Right ventricle myocardium superior (tissue), 1 donor: Measurements from ENCODE around the gene EFCAB14. TPM values are rescaled to one million over a fixed set of nuclear protein-coding genes. Genes with fewer than 3 reads are reported as not detected.
"Not testable (repeated sequence)": the region's sequence is repeated elsewhere in the genome, so short reads cannot be mapped to it uniquely, and the experiment has no call there.

Experiments used
- ATAC-seq: fragments of 200-7000 bp; cut with Tn5 transposase; one replicate; pipeline ENCODE4 v1.9.1; 2020; ENCODE audit warnings: mild to moderate bottlenecking; ENCODE audit not compliant: poor library complexity
- DNase-seq: peaks from one replicate; pipeline ENCODE4 v3.0.0-alpha.2; 2020
- intact Hi-C: fragments of 100-400 bp; cut with DNase I; formaldehyde crosslinking; loops from one replicate; pipeline ENCODE4 v1.11.2; 2022
- total RNA-seq: library from RNA; stranded (reverse); fragmentation: NEBNext Ultra II Directional; extraction: Animal tissue kit (Norgen Biotek cat#: 25700); gene quantifications from one replicate; pipeline ENCODE4 v1.2.1, GENCODE V29; 2021
- donor health status: DM: no; HTN: yes; CAD: no; lungs with severe emphysema.

The EFCAB14 gene
- total RNA-seq, 1 donor from 2014 or later: 52.4 TPM

DNA sequence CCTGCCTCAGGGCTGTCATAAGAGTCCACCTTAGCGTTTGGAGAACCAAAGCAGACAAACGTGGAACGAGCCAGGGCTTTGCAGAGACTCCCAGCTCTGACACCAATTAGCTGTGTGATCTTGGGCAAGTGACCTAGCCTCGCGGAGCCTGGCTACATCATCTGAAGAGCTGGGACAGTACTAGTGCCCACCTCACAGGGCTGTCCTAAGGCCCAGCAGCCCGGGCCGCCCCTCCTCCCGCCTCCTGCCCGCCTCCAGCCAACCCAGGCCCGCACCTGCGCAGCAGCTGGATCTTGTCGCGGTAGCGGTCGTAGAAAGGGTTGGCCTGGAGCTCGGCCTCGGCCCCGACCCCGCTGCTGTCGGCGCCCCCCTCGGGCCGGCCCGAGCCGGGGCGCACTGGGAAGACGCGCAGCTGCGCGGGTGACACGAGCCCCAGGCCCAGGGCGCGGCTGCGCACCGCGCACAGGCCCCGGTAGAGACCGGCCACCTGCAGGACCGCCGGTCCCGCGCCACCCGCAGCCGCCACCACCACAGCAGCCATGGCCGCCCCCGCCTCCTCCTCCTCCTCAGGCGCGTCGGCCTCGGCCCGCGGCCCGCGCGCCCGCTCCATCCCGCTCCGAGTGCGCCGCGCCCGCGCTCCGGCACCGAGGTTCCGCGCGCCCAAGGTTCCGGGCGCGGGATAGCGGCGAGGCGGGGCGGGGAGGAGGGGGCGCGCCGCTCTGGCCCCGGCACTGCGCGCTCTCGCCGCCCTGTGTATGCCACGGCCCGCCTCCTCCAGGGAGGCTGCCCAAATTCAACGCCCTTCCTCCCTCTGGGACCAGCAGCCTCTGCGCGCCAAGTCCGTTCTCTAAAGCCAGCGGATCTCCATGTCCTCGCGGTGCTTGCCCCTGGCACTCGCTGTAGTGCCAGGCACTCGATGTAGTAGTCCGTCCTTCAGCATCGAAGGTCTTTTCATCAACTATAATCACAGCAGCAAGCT lies 50.8 kb downstream of the EFCAB14 start, which contains the start of gene ATPAF1:
Gene ATPAF1, minus strand, starts transcription at position 583 of the 979 bp plus-strand sequence. Its CDS starts 42 bp downstream, at position 541.
- intact Hi-C loops: no loop called here
- ATAC-seq (peak; percentile 95), DNase-seq (peak; percentile 89)

DNA sequence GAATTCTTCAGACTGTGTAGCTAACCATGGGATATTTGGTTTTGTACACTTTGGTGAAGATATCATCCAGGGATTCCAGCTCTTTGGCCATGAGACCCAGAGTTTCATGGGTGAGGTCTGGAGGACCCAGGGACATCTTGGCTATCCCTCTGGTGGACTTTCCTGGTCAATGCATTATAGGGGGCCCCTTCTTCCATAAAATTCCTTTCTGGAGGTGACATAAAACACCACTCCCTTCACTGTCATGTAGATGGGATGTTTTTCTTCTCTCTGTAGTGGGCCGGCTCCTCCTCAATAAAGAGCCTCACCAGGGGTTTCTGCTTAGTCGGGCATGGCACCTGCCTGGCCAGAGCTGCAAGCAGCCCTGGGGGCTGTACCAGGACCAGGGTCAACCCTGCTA lies 52.9 kb downstream of the EFCAB14 start:
- DNase-seq: no peak
- intact Hi-C loops: no loop called here
- ATAC-seq: no peak

DNA sequence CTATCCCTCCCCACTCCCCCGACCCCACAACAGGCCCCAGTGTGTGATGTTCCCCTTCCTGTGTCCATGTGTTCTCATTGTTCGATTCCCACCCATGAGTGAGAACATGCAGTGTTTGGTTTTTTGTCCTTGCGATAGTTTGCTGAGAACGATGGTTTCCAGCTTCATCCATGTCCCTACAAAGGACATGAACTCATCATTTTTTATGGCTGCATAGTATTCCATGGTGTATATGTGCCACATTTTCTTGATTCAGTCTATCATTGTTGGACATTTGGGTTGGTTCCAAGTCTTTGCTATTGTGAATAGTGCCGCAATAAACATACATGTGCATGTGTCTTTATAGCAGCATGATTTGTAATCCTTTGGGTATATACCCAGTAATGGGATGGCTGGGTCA lies 56.0 kb downstream of the EFCAB14 start:
- ATAC-seq, intact Hi-C loops, DNase-seq: not testable (repeated sequence)

DNA sequence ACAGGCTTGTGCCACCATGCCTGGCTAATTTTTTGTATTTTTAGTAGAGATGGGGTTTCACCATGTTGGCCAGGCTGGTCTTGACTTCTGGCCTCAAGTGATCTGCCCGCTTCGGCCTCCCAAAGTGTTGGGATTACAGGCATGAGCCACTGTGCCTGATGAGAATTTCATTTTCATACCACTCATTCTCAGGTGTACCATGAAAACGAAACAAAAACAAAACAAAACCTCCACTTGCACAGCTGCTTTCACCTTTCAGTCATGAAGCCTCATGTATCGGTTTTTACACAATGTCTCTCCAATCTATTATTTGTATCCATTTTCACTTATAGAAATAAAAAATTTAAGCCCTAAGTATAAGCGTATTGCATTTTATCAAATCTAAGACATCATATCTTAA lies 58.8 kb downstream of the EFCAB14 start:
- DNase-seq, ATAC-seq, intact Hi-C loops: not testable (repeated sequence)

DNA sequence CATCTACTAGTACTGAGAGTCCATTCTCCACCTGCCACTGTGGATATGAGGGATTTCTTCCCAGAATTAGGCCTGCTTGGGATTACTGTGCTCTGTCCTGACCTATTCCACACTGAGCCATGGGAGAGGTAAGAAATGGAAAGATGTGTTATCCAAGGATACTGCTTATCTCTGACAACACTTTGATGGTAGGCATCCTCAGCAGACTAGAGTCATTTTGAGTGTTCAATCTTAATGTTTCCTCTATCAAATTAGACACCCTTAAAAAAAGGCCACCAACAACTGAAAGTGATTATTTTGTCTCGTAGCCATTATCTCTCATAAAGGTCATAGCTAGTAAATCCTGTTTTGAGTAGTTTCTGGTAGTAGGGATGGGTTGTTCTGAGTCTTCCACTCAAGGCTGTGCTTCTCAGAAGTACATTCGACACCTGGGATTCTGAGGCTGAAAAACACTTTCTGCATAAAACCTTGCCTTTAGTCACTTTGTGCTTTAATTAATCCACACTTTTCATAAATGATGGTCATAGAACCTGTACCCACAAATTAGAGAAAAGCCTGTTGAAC lies 59.5 kb downstream of the EFCAB14 start:
- DNase-seq (no peak), ATAC-seq (no peak)
- intact Hi-C loops: no loop called here

DNA sequence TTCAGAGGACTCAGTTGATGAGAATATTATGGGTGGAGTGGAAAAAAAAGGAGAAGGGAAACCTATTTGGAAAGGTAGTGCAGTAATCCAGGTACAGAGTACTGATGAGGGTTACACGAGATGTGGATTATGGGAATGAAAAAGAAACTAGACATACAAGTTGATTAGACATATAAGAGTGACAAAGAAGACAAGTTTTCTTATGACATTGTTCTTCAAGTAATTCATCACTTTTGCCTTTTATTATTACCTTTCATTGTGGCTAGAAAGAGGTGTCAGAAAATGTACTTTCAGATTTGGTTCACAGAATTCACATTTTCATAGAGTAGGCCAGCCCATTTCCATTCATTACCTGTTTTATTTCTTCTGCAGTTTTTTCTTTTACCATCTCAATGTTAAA lies 61.1 kb downstream of the EFCAB14 start:
- DNase-seq (no peak), ATAC-seq (no peak)
- intact Hi-C loops: no loop called here

DNA sequence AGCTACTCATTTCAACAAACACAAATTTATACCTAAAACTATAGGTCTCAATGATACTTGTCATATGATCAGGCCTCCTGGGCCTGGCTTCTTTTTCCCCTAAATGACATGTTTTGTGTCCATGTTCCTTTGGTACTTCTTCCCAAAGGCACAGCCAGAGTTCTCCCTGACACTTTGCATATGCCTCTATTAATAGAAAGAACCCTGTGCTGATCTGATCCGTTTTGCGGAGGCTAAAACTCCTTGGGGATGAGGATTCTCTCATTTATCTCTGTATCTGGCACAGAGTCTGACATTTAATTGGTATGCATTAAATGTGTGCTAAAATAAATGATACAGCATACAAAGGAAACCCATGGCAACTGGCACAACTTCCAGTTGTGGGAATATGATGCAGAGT lies 62.3 kb downstream of the EFCAB14 start:
- intact Hi-C loops: no loop called here
- ATAC-seq: peak; percentile 36
- no peak for DNase-seq

DNA sequence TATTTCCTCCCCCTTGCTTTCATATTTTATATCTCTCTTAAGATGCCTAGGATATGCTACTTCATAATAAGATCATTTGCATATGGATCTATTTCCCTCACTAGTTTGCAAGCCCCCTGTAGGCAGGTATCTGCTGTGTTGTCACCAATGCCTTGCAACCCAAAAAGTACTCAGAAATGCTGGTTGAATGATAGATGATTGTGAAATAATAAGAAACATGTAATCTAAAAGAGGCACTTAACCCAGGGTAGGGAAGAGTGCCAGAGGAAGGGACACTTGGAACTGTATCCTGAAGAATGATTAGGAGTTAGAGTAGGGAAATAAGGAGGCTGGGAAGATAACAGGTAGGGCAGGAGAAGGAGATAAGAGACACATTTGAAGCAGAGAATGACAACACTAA lies 63.1 kb downstream of the EFCAB14 start:
- no peak for ATAC-seq
- intact Hi-C loops: no loop called here
- DNase-seq: no peak

DNA sequence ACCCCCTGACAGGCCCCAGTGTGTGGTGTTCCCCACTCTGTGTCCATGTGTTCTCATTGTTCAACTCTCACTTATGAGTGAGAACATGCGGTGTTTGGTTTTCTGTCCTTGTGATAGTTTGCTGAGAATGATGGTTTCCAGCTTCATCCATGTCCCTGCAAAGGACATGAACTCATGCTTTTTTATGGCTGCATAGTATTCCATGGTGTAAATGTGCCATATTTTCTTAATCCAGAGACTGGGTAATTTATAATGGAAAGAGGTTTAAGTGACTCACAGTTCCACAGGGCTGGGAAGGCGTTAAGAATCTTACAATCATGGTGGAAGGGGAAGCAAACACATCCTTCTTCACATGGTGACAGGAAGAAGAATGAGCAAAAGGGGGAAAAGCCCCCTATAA lies 64.2 kb downstream of the EFCAB14 start:
- DNase-seq, ATAC-seq, intact Hi-C loops: not testable (repeated sequence)

DNA sequence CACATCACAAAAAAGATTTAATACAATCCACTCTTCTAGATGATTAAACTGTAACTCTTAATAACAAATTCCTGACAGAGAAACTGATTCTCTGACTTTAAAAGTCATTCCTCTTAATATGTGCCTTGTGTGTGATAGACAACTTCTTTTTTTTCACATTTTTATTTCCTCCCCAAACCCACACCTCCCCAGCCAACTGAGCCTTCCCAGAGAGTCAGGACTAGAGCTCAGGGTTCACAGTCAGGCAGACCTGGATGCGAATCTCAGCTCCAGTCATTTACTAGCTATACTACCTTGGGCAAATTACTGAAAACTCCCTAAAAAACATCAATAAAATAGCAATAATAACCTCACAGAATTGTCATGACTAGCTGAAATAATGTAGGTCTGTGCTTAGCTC lies 64.9 kb downstream of the EFCAB14 start:
- no peak for DNase-seq
- intact Hi-C loops: no loop called here
- no peak for ATAC-seq

DNA sequence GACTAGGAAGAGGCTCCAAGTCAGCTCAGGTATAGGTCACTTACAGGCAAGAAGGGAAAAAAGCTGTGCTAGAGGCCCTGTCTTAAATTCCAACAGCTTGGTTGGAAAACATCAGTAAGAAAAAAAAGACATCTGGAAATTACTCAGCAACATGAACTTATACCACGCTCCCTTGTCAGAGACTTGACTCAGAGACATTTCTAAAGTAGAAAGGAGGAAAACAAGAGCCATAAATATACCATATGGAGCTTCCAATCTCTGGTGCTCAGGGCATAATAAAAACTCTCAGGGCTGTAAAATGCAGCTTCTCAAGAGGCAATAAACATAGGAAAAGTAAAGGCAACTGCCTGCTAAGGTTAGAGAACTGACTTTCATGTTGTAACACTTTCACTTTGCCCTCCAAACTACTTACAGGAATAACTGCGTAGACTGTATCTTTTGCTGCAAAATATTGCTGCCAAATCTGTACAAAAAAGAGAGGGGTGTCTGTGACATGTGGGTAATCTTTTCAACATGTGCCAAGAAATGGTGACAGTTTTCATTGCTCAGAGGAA lies 65.4 kb downstream of the EFCAB14 start:
- intact Hi-C loops: no loop called here
- ATAC-seq (no peak), DNase-seq (no peak)

DNA sequence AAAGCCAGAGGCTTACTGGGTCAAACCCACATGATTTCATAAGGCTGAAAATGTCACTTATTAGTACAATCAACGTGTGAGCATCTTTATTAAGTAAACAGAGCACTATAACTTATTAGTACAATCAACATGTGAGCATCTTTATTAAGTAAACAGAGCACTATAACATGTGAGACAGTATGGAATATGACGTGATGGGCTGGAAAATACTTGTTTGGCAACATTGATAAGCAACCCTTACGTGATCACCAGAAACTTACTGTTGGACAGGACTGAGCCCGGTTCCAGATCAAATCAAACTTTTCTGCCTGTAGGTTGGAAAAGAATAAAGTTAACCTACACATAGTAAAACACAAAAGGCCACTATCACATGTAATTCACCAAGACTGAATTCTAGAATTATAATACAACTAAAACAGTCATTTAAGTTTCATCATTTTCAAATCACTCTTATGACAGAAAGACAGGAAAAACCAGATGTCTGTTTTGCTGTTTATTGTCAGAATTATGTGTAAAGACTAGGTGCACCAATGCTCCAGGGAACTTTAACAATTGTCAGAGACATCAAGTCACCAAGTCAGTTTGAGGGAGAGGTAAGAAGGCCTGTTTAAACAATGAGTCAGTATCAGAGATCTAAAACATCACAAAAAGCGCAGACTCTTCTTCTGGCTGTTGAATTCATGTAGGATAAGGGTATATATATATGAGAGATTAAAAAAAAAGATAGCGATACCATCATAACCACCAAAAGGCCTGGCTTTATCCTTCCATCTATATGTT lies 66.4 kb downstream of the EFCAB14 start:
- intact Hi-C loops: no loop called here
- DNase-seq (no peak), ATAC-seq (no peak)

DNA sequence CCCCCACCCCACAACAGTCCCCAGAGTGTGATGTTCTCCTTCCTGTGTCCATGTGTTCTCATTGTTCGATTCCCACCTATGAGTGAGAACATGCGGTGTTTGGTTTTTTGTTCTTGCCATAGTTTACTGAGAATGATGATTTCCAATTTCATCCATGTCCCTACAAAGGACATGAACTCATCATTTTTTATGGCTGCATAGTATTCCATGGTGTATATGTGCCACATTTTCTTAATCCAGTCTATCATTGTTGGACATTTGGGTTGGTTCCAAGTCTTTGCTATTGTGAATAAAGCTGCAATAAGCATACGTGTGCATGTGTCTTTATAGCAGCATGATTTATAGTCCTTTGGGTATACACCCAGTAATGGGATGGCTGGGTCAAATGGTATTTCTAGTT lies 67.8 kb downstream of the EFCAB14 start:
- intact Hi-C loops, ATAC-seq, DNase-seq: not testable (repeated sequence)

DNA sequence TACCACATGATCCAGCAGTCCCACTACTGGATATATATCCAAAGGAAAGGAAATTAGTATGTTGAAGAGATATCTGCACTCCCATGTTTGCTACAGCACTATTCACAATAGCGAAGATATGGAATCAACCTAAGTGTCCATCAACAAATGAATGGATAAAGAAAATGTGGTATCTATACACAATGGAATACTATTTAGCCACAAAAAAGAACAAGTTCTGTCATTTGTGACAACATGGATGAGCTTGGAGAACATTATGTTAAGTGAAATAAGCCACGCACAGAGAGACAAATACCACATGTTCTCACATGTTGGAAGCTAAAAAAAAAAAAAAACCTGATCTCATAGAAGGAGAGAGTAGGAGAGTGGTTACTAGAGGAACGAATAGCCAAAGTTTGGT lies 68.4 kb downstream of the EFCAB14 start:
- DNase-seq (no peak), ATAC-seq (no peak)
- intact Hi-C loops: no loop called here

DNA sequence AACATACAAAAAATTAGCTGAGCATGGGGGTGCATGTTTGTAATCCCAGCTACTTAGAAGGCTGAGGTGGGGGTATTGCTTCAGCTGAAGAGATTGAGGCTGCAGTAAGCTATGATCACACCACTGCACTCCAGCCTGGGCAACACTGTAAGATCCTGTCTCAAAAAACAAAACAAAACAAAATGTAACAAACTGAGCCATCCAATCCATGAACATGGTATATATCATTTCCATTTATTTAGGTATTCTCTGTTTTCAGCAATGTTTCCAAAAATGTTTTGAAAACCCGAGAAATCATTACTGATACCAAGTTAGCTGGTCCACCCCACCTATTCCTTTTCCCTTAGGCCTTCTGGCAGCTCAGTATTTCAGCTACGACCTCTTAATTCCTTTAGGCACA lies 69.2 kb downstream of the EFCAB14 start:
- DNase-seq: no peak
- intact Hi-C loops: no loop called here
- ATAC-seq: no peak

DNA sequence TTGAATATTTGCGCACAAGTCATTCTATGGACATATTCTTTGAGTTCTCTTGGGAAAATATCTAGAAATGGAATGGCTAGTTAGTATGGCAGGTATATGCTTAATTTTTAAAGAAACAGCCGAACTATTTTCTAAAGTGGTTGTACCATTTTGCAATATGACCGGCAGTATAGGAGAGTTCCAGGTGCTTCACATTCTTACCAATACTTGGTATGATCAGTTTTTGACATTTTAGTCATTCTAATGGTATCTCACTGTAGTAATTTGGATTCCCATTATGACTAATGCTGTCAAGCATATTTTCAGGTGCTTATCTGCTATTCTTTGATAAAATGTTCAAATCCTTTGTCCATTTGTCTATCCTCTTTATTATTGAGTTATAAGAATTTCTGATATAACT lies 71.3 kb downstream of the EFCAB14 start:
- ATAC-seq: no peak
- intact Hi-C loops: no loop called here
- DNase-seq: no peak

DNA sequence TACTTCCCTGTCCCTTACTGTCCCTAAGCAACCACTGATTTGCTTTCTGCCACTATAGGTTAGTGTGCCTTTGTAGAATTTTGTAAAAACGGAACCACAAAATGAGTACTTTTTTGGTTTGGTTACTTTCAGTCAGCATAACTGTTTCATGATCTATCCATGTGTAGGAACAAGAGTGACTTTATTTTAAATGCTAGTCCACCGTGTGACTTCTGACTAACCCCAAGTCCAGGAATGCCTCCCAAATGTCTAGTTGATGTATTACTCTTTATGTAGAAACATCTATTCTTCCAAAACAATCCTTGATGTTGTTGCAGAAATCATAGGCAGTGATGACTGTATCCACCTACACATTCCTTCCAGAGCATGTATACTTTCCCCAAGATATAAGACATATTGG lies 72.1 kb downstream of the EFCAB14 start:
- no peak for ATAC-seq
- no peak for DNase-seq
- intact Hi-C loops: no loop called here

DNA sequence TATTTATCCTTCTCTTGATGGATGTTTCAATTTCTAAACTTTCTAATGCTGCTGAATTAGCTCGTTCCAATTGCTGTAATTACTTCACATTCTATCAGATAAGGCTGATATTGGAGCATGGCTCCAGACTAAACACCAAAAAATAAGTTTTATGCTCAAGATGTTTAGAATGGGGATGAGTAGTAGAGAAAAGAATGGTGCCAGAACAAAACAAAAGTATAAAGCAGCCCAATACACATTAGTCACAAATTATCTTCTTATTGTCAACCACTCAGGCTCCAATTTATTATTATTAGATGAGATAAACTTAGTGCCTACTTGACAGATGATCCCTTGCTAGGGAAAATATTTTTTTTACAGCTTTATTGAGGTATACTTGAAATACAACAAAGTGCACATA lies 72.6 kb downstream of the EFCAB14 start:
- intact Hi-C loops: no loop called here
- ATAC-seq (no peak), DNase-seq (no peak)

DNA sequence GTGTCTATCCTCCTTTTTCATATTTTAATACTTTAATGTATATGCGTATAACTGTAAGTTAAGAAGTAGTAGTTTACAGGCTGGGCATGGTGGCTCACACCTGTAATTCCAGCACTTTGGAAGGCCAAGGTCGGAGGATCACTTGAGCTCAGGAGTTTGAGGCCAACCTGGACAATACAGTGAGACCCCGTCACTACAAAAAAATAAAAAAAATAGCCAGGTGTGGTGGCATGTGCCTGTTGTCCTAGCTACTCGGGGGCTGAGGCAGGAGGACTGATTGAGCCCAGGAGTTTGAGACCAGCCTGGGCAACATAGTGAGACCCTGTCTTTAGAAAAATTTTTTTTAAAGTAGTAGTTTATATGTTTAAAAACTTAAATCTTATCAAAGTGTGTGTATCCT lies 73.1 kb downstream of the EFCAB14 start:
- intact Hi-C loops: no loop called here

More for the DNA sequence above, 73.1 kb downstream of the EFCAB14 start:
- no peak for DNase-seq
- ATAC-seq: no peak
